Neuronal stem cell (in vitro differentiated cells): Measurements from ENCODE around the gene CPD.

Experiments
- DNase-seq: peaks from one replicate; pipeline ENCODE4 v3.0.0-alpha.2; 2013; ENCODE audit warnings: low spot score
- H2AFZ ChIP-seq: one replicate; pipeline ENCODE4 v1.6.1; 2013; ENCODE audit warnings: mild to moderate bottlenecking, low read length, inconsistent platforms
- H2AK5ac ChIP-seq: 2 replicates; pipeline ENCODE4 v1.6.1; 2013; ENCODE audit warnings: low read depth, mild to moderate bottlenecking, inconsistent platforms, low read length, moderate library complexity, mixed read lengths
- H2BK120ac ChIP-seq: 2 replicates; pipeline ENCODE4 v1.6.1; 2013; ENCODE audit warnings: low read depth, mild to moderate bottlenecking, inconsistent platforms, low read length, moderate library complexity, mixed read lengths
- H2BK12ac ChIP-seq: one replicate; pipeline ENCODE4 v1.6.1; 2013; ENCODE audit warnings: low read length, inconsistent platforms
- H2BK15ac ChIP-seq: 2 replicates; pipeline ENCODE4 v1.6.1; 2013; ENCODE audit warnings: mild to moderate bottlenecking, low read length, inconsistent platforms, mixed read lengths
- H2BK5ac ChIP-seq: one replicate; pipeline ENCODE4 v1.6.1; 2013; ENCODE audit warnings: inconsistent platforms, mild to moderate bottlenecking, low read length, moderate library complexity
- H3K14ac ChIP-seq: one replicate; pipeline ENCODE4 v1.6.1; 2013; ENCODE audit warnings: low read length, inconsistent platforms
- H3K18ac ChIP-seq: 2 replicates; pipeline ENCODE4 v1.6.1; 2013; ENCODE audit warnings: low read length, inconsistent platforms
- H3K23ac ChIP-seq: 2 replicates; pipeline ENCODE4 v1.6.1; 2013; ENCODE audit warnings: low read depth, mild to moderate bottlenecking, mixed read lengths, low read length, inconsistent platforms; ENCODE audit not compliant: poor library complexity
- H3K27ac ChIP-seq: replicated peaks from 3 replicates; pipeline ENCODE4 v1.5.1; 2013; ENCODE audit warnings: low read length, inconsistent platforms
- H3K27me3 ChIP-seq, 3 experiments: 2 replicates each; pipeline ENCODE4 v1.6.1; 2013; ENCODE audit warnings: low read length in 3 of 3, mild to moderate bottlenecking in 2 of 3, inconsistent platforms in 1 of 3, low read depth in 1 of 3, mixed read lengths in 1 of 3, moderate library complexity in 1 of 3; ENCODE audit not compliant: control insufficient read depth in 3 of 3, insufficient read depth in 3 of 3
- H3K36me3 ChIP-seq, 2 donors: replicated peaks in 1 of 2; 2 replicates each; pipeline ENCODE4 v1.6.1; 2013; ENCODE audit warnings: low read length in 2 of 2; ENCODE audit not compliant: control insufficient read depth in 2 of 2, insufficient read depth in 2 of 2
- H3K4ac ChIP-seq: 2 replicates; pipeline ENCODE4 v1.6.1; 2013; ENCODE audit warnings: inconsistent platforms, mild to moderate bottlenecking, low read length, moderate library complexity
- H3K4me1 ChIP-seq, 2 donors: 1 replicate in 1 of 2; 2 replicates in 1 of 2; pipeline ENCODE4 v1.6.1; 2013; ENCODE audit warnings: low read length in 2 of 2, low read depth in 1 of 2; ENCODE audit not compliant: control insufficient read depth in 2 of 2, insufficient read depth in 1 of 2
- H3K4me2 ChIP-seq: one replicate; pipeline ENCODE4 v1.6.1; 2013; ENCODE audit warnings: mild to moderate bottlenecking, low read length, inconsistent platforms; ENCODE audit not compliant: insufficient read depth, poor library complexity, severe bottlenecking
- H3K4me3 ChIP-seq, 2 donors: 2 replicates each; pipeline ENCODE4 v1.5.1; 2013; ENCODE audit warnings: low read length in 2 of 2, mild to moderate bottlenecking in 2 of 2, inconsistent platforms in 1 of 2, moderate library complexity in 1 of 2
- H3K79me1 ChIP-seq: one replicate; pipeline ENCODE4 v1.6.1; 2013; ENCODE audit warnings: low read depth, mild to moderate bottlenecking, inconsistent platforms, low read length, moderate library complexity
- H3K9ac ChIP-seq: one replicate; pipeline ENCODE4 v1.6.1; 2013; ENCODE audit warnings: mild to moderate bottlenecking, low read depth, low read length, inconsistent platforms; ENCODE audit not compliant: poor library complexity
- H3K9me3 ChIP-seq, 2 donors: replicated peaks in 1 of 2; 2 replicates each; pipeline versions ENCODE3 to v1.6.1; 2013; ENCODE audit warnings: low read length in 2 of 2, mild to moderate bottlenecking in 2 of 2, inconsistent platforms in 1 of 2, low read depth in 1 of 2, mixed read lengths in 1 of 2, moderate library complexity in 1 of 2; ENCODE audit not compliant: control insufficient read depth in 2 of 2, insufficient read depth in 1 of 2
- H4K8ac ChIP-seq: one replicate; pipeline ENCODE4 v1.6.1; 2013; ENCODE audit warnings: low read depth, mild to moderate bottlenecking, inconsistent platforms, low read length, moderate library complexity
- H4K91ac ChIP-seq: one replicate; pipeline ENCODE4 v1.6.1; 2013; ENCODE audit warnings: low read length, low read depth, mild to moderate bottlenecking, inconsistent platforms; ENCODE audit not compliant: poor library complexity
- WGBS, 2 donors: extraction: QIAGEN DNeasy Blood & Tissue Kit; methylation state at CpG; one replicate each; pipeline ENCODE4 v1.1.7; 2013; ENCODE audit warnings: missing lambda C conversion rate in 2 of 2, mixed read lengths in 1 of 2; ENCODE audit not compliant: insufficient read length in 2 of 2, insufficient replicate concordance in 1 of 2; ENCODE audit errors: extremely low coverage in 2 of 2; 5-methylcytosine and 5-hydroxymethylcytosine counted together

CPD gene

DNA sequence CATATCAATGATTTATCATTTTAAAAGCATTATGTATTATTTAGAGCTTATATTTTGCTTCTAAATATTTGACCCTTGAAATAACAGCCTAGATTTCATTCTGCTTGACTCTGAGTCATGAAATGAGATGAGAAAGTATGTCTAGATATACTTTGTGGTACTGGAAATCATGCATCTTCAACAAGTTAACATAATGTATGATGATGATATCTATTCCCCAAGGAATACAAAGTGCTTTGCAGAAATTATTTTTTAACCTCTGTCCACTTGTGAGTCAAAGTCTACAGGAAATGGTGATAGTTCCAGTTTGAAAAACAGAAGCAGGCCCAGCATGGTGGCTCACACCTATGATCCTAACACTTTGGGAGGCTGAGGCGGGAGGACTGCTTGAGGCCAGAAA lies 134.6 kb downstream of the CPD start:
- Histone ChIP-seq H3K79me1 (no peaks in the 10 kb centered on the region), H3K4me2 (no peak overlapping the region), H3K27me3 (no peaks in the 10 kb centered on the region), H3K4ac (no peak overlapping the region), H4K91ac (no peak overlapping the region), H2BK120ac (no peak overlapping the region), H3K9ac (no peak overlapping the region), H2BK12ac (no peak overlapping the region), H3K14ac (no peak overlapping the region), H2BK15ac (no peak overlapping the region), H3K9me3 (no peaks in the 10 kb centered on the region), H3K27ac (no peak overlapping the region), H4K8ac (no peak overlapping the region), H2BK5ac (no peak overlapping the region), H3K36me3 (peaks cover 5 to 72% of the 10 kb centered on the region in 2 donors), H3K4me1 (no peaks in the 10 kb centered on the region), H2AFZ (no peak overlapping the region), H3K23ac (no peak overlapping the region), H3K18ac (no peak overlapping the region), H3K4me3 (no peak overlapping the region), H2AK5ac (no peak overlapping the region)
- WGBS, 2 donors: no CpG with 5 or more reads among the region's 1 CpG
- no peak for DNase-seq

DNA sequence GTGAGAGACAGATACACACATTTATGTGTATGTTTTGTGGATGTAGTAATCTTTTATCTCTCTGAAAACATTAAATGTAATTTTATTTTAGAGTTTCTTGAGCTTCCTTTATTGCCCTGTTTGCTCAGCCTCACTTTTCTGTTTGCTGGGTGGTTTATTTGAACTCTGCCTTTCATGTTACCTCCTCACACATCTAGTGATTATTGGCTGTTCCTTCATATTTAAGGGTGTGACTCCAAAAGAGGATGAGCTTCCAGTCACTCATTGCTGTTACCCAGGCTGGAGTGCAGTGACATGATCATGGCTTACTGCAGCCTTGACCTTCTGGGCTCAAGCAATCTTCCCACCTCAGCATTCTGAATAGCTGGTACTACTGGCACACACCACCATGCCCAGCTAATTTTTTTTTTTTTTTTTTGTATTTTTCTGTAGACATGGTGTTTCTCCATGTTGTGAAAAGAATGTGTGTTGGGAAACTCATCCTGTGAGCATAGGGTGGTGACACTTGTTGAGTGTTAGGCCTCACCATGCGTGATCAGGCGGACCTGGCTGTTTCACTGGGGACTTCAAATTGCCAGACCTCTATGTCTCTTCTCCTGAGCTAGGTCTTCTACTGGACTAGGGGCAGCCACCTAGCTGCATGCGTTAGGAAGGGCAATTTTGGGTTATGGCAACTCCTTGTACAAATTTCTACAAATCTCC lies 136.3 kb downstream of the CPD start:
- Histone ChIP-seq H3K23ac (no peak overlapping the region), H3K4me1 (peaks cover 0 to 7% of the 10 kb centered on the region in 2 donors), H3K79me1 (no peaks in the 10 kb centered on the region), H3K4ac (no peak overlapping the region), H2BK5ac (no peak overlapping the region), H3K27me3 (no peaks in the 10 kb centered on the region), H2BK15ac (no peak overlapping the region), H2BK12ac (no peak overlapping the region), H3K36me3 (peaks cover 11 to 79% of the 10 kb centered on the region in 2 donors), H3K18ac (no peak overlapping the region), H4K8ac (no peak overlapping the region), H2AK5ac (no peak overlapping the region), H3K4me3 (no peak overlapping the region), H3K14ac (no peak overlapping the region), H3K9me3 (no peaks in the 10 kb centered on the region), H4K91ac (no peak overlapping the region), H2AFZ (no peak overlapping the region), H2BK120ac (no peak overlapping the region), H3K4me2 (no peak overlapping the region), H3K27ac (no peak overlapping the region), H3K9ac (no peak overlapping the region)
- DNase-seq: no peak
- WGBS, 2 donors: no CpG with 5 or more reads among the region's 3 CpGs

DNA sequence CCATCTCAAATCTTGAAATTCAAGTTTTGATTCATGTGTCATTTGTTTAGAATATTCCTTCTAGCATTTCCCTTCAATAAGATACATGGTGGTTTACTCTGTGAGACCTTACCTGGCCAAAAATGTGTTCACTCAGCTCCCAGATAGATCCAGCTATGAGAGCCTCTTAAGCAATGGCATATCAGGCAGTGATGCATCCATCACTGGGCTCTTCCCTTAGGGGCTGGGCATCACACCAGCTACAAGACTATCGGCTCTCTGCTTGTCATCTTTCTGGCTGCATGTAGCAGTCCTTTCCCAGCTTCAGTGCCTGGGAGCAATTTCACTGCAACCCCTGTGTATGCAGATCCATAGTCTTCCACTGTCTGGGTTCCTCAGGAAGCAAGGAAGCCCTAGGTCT lies 139.1 kb downstream of the CPD start:
- WGBS, 2 donors: no CpG with 5 or more reads among the region's 1 CpG

DNA sequence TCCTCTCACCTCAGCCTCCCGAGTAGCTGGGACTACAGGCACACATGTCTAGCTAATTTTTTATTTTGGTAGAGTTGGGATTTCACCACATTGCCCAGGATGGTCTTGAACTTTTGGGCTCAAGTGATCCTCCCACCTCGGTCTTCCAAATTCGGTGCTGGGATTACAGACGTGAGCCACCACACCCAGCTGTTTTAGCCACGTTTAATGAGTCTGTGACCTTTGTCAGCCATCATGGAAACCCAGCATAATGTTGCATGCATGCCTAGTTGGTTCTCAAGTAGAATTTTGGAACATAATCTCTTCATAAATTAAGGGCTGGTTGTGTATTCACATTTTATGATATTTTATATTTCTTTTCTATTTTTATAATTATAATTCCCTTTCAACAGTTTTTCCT lies 140.4 kb downstream of the CPD start:
- Histone ChIP-seq H3K27me3 (no peaks in the 10 kb centered on the region), H4K91ac (no peak overlapping the region), H3K4me3 (no peak overlapping the region), H2BK15ac (no peak overlapping the region), H2BK12ac (no peak overlapping the region), H2AK5ac (no peak overlapping the region), H3K23ac (no peak overlapping the region), H4K8ac (no peak overlapping the region), H3K4ac (no peak overlapping the region), H3K4me2 (no peak overlapping the region), H3K36me3 (peaks cover 23 to 69% of the 10 kb centered on the region in 2 donors), H3K9me3 (peaks cover 11 to 14% of the 10 kb centered on the region in 2 donors), H3K9ac (no peak overlapping the region), H3K4me1 (peaks cover 0 to 13% of the 10 kb centered on the region in 2 donors), H3K27ac (no peak overlapping the region), H2AFZ (no peak overlapping the region), H2BK5ac (no peak overlapping the region), H3K79me1 (no peaks in the 10 kb centered on the region), H3K18ac (no peak overlapping the region), H2BK120ac (no peak overlapping the region), H3K14ac (no peak overlapping the region)
- no peak for DNase-seq
- no CpG with 5 or more reads among the region's 5 CpGs for WGBS, 2 donors

More for the DNA sequence above, 139.1 kb downstream of the CPD start:
- peaks cover 26 to 81% of the 10 kb centered on the region in 2 donors for H3K36me3 ChIP-seq
- H2BK5ac ChIP-seq: no peak overlapping the region
- no peak overlapping the region for H3K4me3 ChIP-seq
- H3K79me1 ChIP-seq: no peaks in the 10 kb centered on the region
- H3K14ac ChIP-seq: no peak overlapping the region
- no peak overlapping the region for H2BK12ac ChIP-seq
- H4K8ac ChIP-seq: no peak overlapping the region
- H3K18ac ChIP-seq: no peak overlapping the region
- no peak overlapping the region for H4K91ac ChIP-seq
- no peak overlapping the region for H3K23ac ChIP-seq
- DNase-seq: no peak
- no peak overlapping the region for H2AK5ac ChIP-seq
- H2AFZ ChIP-seq: no peak overlapping the region
- no peak overlapping the region for H3K4ac ChIP-seq
- H3K27ac ChIP-seq: no peak overlapping the region
- no peaks in the 10 kb centered on the region for H3K27me3 ChIP-seq
- peaks cover 0 to 13% of the 10 kb centered on the region in 2 donors for H3K4me1 ChIP-seq
- H2BK120ac ChIP-seq: no peak overlapping the region
- H3K9ac ChIP-seq: no peak overlapping the region
- H2BK15ac ChIP-seq: no peak overlapping the region
- H3K4me2 ChIP-seq: no peak overlapping the region
- peaks cover 11 to 14% of the 10 kb centered on the region in 2 donors for H3K9me3 ChIP-seq
